Caco-2 (cell line): ENCODE data around the gene EPB41L4A. TPM values are rescaled to one million over a fixed set of nuclear protein-coding genes. Genes with fewer than 3 reads are reported as not detected.

Experiments used
- BruUV-seq: library from RNA; stranded (reverse); fragments of 400-500 nt; replicated peaks from 2 replicates; lab custom pipeline; 2021; lab: Mats Ljungman, UMichigan
- CTCF ChIA-PET: fragments of 300-600 bp; sonication (Branson Sonifier 250); formaldehyde crosslinking; loops from one replicate; lab custom pipeline; 2022; ENCODE audit warnings: antibody characterized with exemption; lab: Charles Lee
- POLR2A ChIA-PET: fragments of 300-600 bp; sonication (Branson Sonifier 250); formaldehyde crosslinking; loops from one replicate; lab custom pipeline; 2022; ENCODE audit warnings: antibody characterized with exemption; lab: Charles Lee
- DNase-seq, 2 experiments: peaks; one replicate each; pipeline versions ENCODE4 v3.0.0 to v3.0.0-alpha.2; 2020 to 2022
- H3K27me3 ChIP-seq: replicated peaks from 2 replicates; pipeline ENCODE4 v1.6.0; 2011; ENCODE audit warnings: low read length; ENCODE audit not compliant: control insufficient read depth, insufficient read depth
- H3K36me3 ChIP-seq: 2 replicates; pipeline ENCODE4 v1.5.1; 2011; ENCODE audit warnings: low read length; ENCODE audit not compliant: control insufficient read depth, insufficient read depth
- H3K4me1 ChIP-seq: fragments of 250-450 bp; sonication (Bioruptor Pico); 2 replicates; pipeline ENCODE4 v1.5.1; 2020; ENCODE audit warnings: mild to moderate bottlenecking
- H3K4me3 ChIP-seq: 2 replicates; pipeline ENCODE4 v1.5.1; 2011; ENCODE audit warnings: low read depth, mild to moderate bottlenecking, control low read depth, low read length
- H3K9me3 ChIP-seq: fragments of 250-450 bp; sonication (Bioruptor Pico); 2 replicates; pipeline ENCODE4 v1.5.1; 2020; ENCODE audit warnings: mild to moderate bottlenecking, moderate library complexity
- H3K27ac Mint-ChIP-seq: one replicate; pipeline ENCODE4 v1.8.0; 2022; ENCODE audit warnings: mixed read lengths; ENCODE audit not compliant: unreplicated experiment
- H3K27me3 Mint-ChIP-seq: one replicate; pipeline ENCODE4 v1.8.0; 2022; ENCODE audit warnings: mixed read lengths; ENCODE audit not compliant: insufficient read depth, unreplicated experiment
- H3K36me3 Mint-ChIP-seq: one replicate; pipeline ENCODE4 v1.8.0; 2022; ENCODE audit warnings: mild to moderate bottlenecking, mixed read lengths; ENCODE audit not compliant: insufficient read depth, unreplicated experiment
- H3K4me1 Mint-ChIP-seq: one replicate; pipeline ENCODE4 v1.8.0; 2022; ENCODE audit warnings: low read depth, mixed read lengths; ENCODE audit not compliant: unreplicated experiment
- H3K4me3 Mint-ChIP-seq: one replicate; pipeline ENCODE4 v1.8.0; 2022; ENCODE audit warnings: mild to moderate bottlenecking, moderate library complexity, mixed read lengths; ENCODE audit not compliant: unreplicated experiment
- H3K9me3 Mint-ChIP-seq: one replicate; pipeline ENCODE4 v1.8.0; 2022; ENCODE audit warnings: mixed read lengths; ENCODE audit not compliant: unreplicated experiment
- CTCF ChIP-seq, 2 experiments: fragments of 200-600 bp in 1 of 2; IDR thresholded peaks; 1 replicate in 1 of 2; 2 replicates in 1 of 2; pipeline versions ENCODE4 v1.5.1 to v1.8.0; 2011 to 2022; ENCODE audit warnings: antibody characterized with exemption in 1 of 2, control low read depth in 1 of 2, inconsistent platforms in 1 of 2, low read depth in 1 of 2, low read length in 1 of 2, mild to moderate bottlenecking in 1 of 2, moderate library complexity in 1 of 2; ENCODE audit not compliant: insufficient read depth in 1 of 2, severe bottlenecking in 1 of 2, unreplicated experiment in 1 of 2
- intact Hi-C: fragments of 100-400 bp; cut with micrococcal nuclease; formaldehyde crosslinking; loops from one replicate; pipeline ENCODE4 v1.10.0; 2022; ENCODE audit not compliant: unreplicated experiment
- total RNA-seq: library from RNA; stranded (reverse); gene quantifications from 2 replicates; pipeline ENCODE4 v1.2.3, GENCODE V29; 2022

Gene EPB41L4A
- total RNA-seq, 1 experiment from 2014 or later, result 1.4 TPM

- no peaks in the 10 kb centered on the region for H3K9me3 Mint-ChIP-seq
- H3K27ac Mint-ChIP-seq, result no peak overlapping the region
- CTCF ChIA-PET, result no interaction called here
- H3K27me3 Mint-ChIP-seq, result peaks cover 13% of the 10 kb centered on the region
- BruUV-seq, result no TSS peak
- H3K4me3 ChIP-seq, result no peak overlapping the region
- H3K27me3 ChIP-seq, result no peaks in the 10 kb centered on the region; the same call in 1 of the 2 replicates
- no peaks in the 10 kb centered on the region for H3K36me3 Mint-ChIP-seq
- POLR2A ChIA-PET, result no interaction called here
- no peaks in the 10 kb centered on the region for H3K9me3 ChIP-seq
- H3K4me3 Mint-ChIP-seq, result no peak overlapping the region
- TF ChIP-seq CTCF (IDR thresholded peaks at IDR 0.05; ENCODE audit: insufficient read depth in 1 of 2, low read depth in 1 of 2, low read length in 1 of 2, severe bottlenecking in 1 of 2, unreplicated experiment in 1 of 2), result no peak
- H3K36me3 ChIP-seq, result no peaks in the 10 kb centered on the region
- DNase-seq, result no peak
- no peaks in the 10 kb centered on the region for H3K4me1 ChIP-seq
- intact Hi-C loops, result no loop called here
- peaks cover 13% of the 10 kb centered on the region for H3K4me1 Mint-ChIP-seq
Observed at GRCh38 chr5:112248623-112249022, 170.5 kb downstream of the EPB41L4A start.

- H3K4me3 ChIP-seq, result no peak overlapping the region
- H3K9me3 ChIP-seq, result no peaks in the 10 kb centered on the region
- H3K4me1 Mint-ChIP-seq, result peaks cover 13% of the 10 kb centered on the region
- DNase-seq, result no peak
- peaks cover 13% of the 10 kb centered on the region for H3K27me3 Mint-ChIP-seq
- no peaks in the 10 kb centered on the region for H3K36me3 Mint-ChIP-seq
- no peaks in the 10 kb centered on the region for H3K4me1 ChIP-seq
- H3K36me3 ChIP-seq, result no peaks in the 10 kb centered on the region
- TF ChIP-seq CTCF (IDR thresholded peaks at IDR 0.05; ENCODE audit: insufficient read depth in 1 of 2, low read depth in 1 of 2, low read length in 1 of 2, severe bottlenecking in 1 of 2, unreplicated experiment in 1 of 2), result no peak
- no TSS peak for BruUV-seq
- intact Hi-C loops, result no loop called here
- no peaks in the 10 kb centered on the region for H3K9me3 Mint-ChIP-seq
- POLR2A ChIA-PET, result no interaction called here
- CTCF ChIA-PET, result no interaction called here
- no peak overlapping the region for H3K27ac Mint-ChIP-seq
- no peaks in the 10 kb centered on the region; the same call in 1 of the 2 replicates for H3K27me3 ChIP-seq
- H3K4me3 Mint-ChIP-seq, result no peak overlapping the region
Observed at GRCh38 chr5:112247960-112248359, 171.1 kb downstream of the EPB41L4A start.

GRCh38 chr5:112245656-112246055, 173.4 kb downstream of the EPB41L4A start:
- POLR2A ChIA-PET, result no interaction called here
- Histone ChIP-seq H3K4me1 (no peaks in the 10 kb centered on the region), H3K4me3 (no peak overlapping the region), H3K9me3 (no peaks in the 10 kb centered on the region), H3K36me3 (no peaks in the 10 kb centered on the region), H3K27me3 (no peaks in the 10 kb centered on the region; the same call in 1 of the 2 replicates)
- Mint-ChIP-seq H3K27me3 (peaks cover 6% of the 10 kb centered on the region), H3K36me3 (no peaks in the 10 kb centered on the region), H3K9me3 (no peaks in the 10 kb centered on the region), H3K27ac (no peak overlapping the region), H3K4me1 (peaks cover 13% of the 10 kb centered on the region), H3K4me3 (no peak overlapping the region)
- CTCF ChIA-PET, result no interaction called here
- no TSS peak for BruUV-seq
- intact Hi-C loops, result loop anchor here (1.0 kb wide), 1 partner anchor 38 kb away; no protein-coding TSS in a partner anchor
- TF ChIP-seq CTCF (IDR thresholded peaks at IDR 0.05; ENCODE audit: insufficient read depth in 1 of 2, low read depth in 1 of 2, low read length in 1 of 2, severe bottlenecking in 1 of 2, unreplicated experiment in 1 of 2), result peak in 1 of 2 experiments; percentile 24
- DNase-seq, result peak in 1 of 2 experiments; percentile 18
